HG02885 (cell line): ENCODE measurements around the gene ALK.

Source experiments
- ATAC-seq: cut with Tn5 transposase; IDR thresholded peaks from one replicate; pipeline ENCODE4 v1.9.1; 2021; ENCODE audit warnings: mild to moderate bottlenecking; ENCODE audit not compliant: unreplicated experiment, poor library complexity

Gene ALK

DNA sequence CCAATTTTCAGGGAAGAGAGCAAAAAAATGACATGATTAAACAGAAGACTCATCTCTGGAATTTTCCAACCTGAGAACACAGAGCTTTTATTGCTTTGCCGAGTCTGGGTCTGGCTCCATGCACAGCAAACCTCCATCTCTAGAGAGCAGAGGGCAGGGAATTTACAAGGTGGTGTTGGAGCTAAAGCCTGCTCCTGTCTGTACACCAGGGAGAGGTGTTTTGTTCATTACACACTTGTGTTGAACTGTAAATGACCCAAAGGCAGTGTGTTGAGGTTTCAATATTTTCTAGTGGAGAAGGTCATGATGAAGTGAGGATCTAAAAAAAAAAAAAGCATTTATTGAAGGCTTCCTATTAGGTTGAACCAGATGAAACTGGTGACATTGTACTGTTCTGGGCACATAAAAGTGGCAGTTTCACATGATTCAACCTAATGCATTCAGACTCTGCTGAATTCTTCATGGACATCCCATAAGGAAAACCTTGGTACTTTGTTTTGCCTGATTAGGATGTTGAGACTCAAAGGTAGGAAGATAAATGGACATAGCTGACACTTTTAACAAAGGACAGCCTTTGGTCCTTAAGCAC is 567.9 kb downstream of the ALK start:
- ATAC-seq: no peak

DNA sequence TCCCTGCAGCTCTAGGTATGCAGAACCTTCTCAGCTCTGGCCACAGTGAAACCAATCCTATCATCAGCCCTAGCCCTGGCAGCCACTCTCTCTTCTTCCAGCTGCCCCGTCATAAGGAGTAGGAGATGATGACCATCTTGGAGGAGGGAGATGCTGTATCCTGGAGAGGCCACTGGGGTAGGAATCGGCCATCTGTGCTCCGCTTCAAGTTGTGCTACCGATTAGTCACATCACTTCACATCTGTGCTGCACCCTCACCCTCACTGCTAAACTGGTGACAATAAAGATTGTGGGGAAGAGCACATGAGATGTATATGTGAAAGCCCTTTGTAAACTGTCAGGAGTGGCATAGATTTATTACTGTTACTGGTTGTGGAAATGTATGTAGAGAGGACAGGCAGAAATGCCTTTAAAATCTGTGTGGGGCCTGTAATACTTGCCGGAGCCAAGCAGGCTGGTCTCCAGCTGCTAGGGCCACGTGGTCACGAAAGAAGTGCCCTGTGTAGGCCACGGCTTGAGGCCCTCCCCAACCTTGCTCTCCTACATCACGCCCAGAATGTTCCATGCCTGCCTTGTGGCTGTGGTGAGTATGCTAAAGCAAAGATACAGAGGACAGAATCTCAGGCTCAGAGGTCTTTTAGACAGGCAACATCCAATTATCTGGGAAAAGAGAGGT is 569.3 kb downstream of the ALK start:
- no peak for ATAC-seq

DNA sequence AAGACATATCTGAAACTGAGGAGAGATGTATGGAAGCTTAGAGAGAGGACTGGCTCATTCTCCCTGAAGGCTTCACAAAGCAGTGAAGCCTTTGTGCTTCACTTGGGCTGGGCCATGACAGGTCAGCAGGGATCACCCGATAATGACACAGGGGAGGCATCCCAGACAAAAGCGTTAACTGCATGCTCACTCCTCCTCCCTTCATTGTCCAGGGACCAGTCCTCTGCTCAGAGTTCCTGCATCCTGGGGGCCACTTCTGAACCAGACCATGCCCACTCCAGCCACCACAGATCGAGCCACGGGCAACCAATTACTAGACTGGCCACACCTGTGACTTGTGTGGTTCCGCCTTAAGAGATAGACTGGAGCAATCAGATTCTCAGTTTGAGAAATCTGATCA is 570.1 kb downstream of the ALK start:
- no peak for ATAC-seq

DNA sequence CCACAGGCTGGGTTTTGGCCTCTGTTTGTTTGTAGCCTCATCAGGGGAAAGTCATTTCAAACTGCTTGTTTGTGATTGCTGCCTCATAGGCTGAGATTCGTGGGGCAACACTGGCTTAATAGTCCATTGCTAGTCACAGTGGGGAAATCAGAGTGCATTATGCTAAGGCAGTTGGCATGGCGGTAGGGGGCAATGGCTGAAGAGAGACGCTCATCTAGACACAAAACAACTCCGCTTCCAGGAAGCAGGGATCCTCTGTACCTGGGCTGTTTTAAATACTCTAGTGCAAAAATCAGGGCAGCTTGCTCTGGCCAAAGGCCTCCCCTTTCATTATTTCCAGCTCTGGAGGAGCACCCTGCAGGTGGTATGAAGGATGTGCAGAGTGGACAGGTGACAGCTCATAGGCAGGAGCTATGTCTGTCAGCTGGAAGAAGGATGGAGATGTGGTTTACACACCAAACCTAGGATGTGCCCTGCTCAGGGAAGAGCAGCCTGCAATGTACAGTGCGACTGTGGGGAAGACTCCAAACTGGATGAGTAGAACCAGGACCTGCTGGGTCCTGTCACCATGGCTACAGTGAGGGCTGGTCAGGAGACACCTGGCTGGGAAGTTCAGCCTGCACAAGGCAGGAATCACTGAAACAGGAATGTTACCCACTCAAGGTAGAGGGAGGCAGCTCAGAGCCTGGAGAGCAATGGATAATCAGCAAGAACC is 571.9 kb downstream of the ALK start:
- no peak for ATAC-seq

DNA sequence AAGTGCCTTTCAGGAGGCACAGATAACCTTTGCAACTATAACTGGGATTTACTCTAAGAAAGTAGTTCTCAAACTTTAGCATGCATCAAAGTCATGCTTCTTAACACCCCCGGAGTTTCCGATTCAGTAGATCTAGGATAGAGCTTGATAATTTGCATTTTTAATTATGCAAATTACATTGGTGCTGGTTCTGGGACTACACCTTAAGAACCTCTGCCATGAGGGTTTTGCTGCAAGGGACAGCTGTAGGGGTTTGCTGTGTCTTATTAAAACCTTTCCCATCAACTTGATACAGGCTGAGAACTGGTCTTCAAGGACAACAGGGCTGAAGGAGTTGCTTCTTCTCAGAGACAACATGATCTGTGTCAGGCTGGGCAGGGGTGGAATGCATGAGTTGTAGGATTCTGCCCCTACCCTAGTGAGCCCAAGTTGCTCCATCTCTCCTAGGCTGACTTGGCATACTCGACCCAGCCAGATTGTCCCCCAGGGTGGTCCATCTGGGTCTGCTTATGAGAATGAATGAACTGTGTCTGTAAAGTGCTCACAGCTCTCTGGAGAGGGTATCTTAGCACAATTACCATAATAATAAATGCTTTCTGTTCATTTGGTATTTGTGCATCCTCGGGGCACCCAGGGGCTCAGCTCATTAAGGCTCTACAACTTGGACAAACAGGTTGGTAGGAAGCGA is 573.5 kb downstream of the ALK start:
- no peak for ATAC-seq

DNA sequence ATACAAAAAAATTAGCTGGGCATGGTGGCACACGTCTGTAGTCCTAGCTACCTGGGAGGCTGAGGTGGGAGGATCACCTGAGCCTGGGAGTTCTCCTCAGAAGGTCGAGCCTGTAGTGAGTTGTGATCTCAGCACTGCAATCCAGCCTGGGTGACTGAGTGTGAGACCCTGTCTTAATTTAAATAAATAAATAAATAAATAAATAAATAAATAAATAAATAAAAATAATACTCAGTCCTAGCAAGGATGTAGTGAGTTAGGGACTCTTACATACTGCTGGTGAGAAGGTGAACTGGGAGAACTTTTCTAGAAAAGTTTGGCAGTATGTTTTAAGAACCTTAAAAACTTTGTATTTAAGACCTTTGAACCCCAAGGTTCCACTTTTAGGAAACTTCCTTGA is 576.1 kb downstream of the ALK start:
- ATAC-seq: no peak

DNA sequence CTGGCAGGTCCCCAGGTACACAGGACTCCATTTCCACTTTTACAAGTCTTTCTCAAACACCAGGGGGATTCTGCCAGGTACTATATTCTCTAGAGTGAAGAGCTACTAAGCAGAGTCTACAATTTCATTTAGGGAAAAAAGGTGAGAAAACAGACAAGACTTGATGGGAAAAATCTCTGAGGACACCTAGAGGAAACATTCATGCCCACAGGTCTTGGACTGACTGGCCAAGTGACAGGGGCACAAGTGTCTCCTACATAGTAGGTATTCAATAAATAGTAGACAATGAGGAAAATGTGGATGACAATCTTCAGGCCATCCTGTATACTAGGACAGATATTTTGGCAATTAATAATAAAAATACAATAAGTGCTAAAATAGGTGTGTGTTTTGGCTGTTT is 577.6 kb downstream of the ALK start:
- no peak for ATAC-seq

DNA sequence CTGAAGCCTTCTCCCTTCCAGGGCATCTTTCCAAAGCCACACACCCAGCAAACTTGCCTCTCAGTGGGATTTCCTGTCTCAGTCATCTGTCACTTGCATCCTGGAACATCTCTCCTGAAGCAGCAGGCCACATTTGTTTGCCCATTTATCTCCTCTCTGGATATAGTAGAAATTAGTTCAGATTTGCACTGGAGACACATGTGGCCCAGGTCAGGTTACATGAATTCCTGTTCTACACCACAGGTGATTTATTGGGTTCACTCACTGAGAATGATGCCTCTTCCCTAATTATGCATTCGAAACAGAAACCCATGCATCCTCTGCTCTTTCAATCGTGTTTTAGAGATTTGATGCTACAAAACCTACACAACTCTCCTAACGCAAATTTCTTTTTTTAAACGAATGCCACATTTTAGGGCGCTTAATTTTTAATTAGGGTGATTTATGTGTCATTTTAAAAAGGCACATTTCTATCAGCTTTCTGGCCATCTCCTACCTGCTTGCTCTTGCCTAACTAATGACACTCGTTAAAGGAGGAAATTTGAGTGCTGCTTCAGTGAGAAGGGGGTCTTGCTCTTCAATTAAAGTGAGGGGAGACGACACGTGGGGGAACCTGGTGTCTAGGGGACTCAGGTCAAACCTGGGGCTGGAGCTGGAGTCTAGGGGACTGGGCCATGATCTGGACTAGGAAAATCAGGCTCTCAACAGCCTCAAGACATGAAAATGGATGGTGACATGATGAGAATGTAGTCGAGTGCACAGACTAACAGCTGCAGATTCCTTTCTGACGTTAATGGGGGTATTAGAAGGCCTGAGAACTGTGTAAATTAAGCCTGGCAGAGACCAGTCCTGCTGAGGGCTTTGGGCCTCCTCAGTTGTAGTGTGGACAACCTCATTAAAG is 584.8 kb downstream of the ALK start:
- ATAC-seq: no peak

DNA sequence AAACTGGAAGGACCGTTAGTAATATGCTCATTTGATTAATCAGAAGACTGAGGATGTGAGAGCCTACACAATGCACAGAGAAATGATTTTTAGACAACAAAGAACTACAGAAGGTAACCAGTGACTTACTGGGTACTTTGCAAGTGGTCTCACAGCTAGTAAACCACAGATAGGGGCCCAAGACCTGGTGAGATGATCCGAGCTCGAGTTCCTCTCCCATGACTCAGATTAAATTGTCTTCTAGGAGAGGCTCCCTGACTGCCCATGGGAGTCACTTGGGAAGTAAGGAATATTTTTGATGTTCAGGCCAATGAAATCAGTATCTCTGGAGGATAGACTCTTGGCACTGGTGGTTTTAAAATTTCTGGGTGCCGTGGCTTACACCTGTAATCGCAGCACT is 586.0 kb downstream of the ALK start:
- ATAC-seq: no peak

DNA sequence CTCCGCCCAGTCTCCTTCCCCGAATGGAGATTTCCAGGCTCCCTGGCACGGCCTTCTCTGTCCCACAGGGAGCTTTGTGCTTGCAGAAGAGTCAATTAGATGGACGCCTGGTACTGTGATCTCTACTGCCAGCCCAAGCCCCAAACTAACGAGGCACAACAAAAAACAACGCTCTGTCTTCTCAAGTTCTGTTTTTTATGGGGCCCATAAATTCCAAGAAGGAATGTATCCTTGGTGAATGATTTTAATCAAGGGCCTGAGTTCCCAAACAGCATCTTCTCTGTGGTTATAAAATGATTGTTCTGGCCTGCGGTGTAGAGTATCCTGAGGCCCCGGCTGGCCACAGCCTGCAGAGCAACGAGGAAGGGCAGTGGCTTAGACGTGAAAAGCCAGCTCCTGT is 586.7 kb downstream of the ALK start:
- ATAC-seq: no peak

DNA sequence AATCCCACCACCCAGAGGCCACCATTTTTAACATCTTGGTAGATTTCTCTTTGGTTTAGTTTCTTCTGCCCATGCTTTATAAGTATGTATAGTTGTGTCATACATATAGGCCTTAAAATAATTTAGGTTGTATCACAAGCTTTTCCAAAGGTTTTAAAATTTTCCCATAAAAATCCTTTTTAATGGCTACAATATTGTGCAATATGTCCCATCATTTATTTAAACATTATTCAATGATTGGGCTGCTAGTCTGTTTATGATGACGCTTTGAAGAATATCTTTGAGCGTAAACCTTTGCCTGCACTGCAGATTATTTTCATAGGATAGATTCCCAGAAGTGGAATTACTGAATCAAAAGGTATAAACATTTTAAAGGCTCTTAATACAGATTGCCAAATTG is 588.8 kb downstream of the ALK start:
- no peak for ATAC-seq

DNA sequence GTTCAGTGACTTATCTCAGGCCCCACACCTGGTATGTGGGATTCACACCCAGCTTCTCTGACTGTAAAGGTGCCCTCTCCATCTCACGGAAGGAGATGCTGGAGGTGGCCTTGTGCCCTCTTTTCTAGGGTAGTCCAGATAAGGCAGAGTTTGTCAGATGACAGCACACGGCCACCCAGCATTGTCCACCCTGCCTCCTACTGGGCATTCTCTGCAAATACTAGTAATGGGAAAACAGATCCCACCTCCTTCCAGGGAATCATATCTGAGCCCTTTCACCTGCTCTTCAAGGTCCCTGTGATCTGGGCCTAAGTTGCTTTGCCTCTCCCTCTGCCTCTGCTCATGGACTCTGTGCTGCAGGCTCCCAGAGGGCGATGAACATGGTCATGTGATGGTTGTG is 591.5 kb downstream of the ALK start:
- no peak for ATAC-seq

DNA sequence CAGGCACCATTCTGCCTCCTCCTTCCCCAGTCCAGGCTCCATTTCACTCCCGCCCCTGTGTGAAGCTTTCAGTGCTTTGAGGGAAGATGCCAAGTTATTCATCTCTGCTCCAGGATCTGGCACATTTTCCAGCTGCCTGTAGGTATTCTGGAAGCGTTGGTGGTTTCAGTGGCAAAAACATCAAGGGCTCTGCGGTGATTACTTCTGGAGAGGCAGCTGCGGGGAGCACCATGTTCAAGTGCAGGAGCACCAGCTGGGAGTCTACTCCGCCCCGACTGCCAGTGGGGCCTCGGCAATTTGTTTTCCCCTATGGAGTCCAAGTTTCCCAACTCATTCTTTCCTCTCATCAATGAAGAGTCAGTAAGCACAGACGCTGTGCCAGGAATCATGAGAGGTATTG is 594.5 kb downstream of the ALK start:
- ATAC-seq: no peak

DNA sequence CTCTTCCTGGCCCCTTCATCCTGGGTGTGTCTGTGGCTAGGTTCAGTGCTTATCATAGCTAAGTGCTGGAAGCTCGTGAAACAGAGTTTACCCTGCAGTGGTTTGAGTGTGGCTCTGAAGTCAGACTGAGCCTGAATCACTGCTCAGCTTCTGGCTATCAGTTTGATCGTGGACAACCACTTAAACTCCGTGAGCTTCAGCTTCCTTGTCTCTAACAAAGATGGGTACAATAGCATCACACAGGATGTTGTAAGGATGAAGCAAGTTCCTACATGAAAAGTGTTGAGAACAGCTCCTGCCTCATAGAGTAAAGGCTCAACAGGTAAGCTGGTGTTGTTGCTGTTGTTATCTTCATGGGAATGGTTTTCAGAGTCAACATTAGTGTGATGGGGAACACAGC is 595.8 kb downstream of the ALK start:
- no peak for ATAC-seq

DNA sequence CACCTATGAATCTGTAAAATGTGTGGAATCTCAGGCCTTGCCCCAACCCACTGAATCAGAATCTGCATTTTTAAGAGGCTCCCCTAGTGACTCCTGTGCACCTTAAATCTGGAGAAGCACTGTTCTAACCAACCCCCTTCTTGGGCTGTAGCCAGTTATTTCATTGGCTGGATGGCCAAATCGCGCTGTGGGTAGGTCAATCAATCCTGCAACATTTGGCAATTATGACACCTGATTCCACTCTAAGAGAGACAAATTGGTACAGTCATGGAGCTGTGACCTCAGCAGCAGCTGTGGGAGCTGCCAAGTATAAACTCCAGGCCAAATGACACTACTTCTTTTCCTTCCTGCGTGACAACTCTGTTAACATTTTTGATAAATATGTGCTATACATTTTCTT is 597.4 kb downstream of the ALK start:
- no peak for ATAC-seq

DNA sequence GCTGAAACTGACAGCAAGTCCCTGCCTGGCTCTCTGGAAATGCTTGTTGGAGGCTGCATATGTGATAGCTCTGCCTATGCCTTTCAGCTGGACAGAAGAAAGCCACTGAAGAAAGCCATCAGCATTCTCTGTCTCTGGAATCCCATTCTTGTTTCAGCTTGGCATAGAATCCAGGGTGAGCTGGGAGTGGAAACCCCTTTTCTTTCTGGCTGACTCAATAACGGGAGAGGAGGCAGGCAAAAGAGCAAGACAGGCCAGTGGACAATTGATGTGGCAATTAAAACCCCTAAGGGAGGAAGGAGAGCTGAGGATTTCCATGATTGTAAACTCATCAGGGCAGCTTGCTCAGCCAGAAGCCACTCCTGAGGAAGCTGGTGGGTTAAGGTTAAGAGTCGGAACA is 598.1 kb downstream of the ALK start:
- no peak for ATAC-seq

DNA sequence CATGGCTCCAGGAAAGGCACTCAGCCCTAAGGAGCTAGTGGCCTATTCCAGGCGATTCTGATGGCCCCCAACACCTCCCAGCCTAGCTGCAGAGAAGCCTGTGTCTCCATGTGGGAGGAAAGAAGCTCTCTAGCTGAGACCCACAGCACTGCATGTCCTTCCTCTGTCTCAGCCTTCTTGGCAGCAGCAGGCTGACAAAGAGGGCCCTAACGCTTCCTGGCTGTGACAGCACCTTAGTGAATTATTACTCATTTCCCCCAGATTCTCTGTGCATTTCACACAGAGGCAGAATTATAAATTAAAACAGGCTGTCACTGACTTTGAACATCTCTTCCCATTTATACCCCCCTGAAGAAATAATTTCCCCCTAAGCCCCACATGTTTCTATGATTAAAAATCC is 599.4 kb downstream of the ALK start:
- ATAC-seq: no peak

DNA sequence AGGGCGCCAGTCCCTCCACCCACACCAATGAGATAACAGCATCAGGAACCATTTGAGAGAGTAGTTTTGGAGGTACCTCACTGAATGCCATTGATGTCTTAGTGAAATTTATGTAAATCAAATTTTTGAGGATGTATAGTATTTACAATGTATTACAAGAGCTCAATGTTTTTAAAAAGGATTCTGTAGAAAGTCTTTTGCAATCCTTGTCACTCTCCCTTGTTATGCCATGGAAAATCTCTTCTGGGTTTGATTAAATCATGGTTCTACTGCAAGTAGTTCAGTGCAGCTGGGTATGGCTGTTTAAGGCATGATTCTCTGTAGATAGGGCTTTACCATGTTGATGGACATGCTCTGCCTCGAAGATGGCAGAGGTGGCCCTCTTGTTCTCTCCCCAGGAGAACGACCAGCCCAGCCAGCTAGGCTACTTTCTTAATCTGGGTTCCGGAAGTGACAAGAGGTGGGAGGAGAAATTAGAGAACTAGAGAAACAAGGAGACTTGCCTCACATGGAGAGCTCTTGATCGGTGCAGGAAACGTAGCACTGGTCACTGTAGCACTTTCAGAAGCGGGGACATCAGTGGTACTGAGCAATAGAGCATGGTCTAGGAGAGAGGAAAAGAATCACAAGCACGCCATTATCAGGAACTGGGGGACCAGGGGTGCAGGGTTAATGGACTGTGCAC is 603.4 kb downstream of the ALK start:
- no peak for ATAC-seq

DNA sequence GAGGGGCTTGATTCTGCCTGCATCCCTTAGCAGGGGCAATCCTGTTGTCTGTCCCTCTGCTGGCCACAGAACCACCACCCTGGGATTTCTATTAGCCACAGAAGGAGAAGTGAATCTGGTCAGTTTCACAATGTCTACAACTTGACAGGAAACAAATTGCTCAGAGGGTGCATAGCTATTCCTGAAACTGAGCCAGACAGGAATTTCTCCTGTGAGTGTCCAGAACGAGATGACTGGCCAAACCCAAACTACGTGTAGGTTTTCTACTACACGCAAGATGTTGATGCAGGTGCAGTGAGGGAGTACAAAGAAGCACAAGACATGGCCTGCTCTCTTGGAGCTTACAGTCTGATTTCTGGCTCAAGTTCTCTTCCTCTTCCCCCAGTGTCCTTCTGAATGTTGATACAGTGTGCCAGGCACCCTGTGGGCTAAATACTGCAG is 604.3 kb downstream of the ALK start:
- ATAC-seq: peak; percentile 48
